Measurements from ENCODE around the gene MYOCD.

Gene MYOCD

GRCh38 chr17:12632785-12633184, 32.9 kb upstream of the MYOCD start:
- POLR2A ChIA-PET, result no interaction called here
- no peaks in the 10 kb centered on the region for H3K9me3 ChIP-seq (ENCODE audit: control insufficient read depth, insufficient read depth, low read depth, low read length)
- no peak overlapping the region for H3K4me3 ChIP-seq (ENCODE audit: low read depth, low read length)
- TF ChIP-seq SETDB1 (IDR thresholded peaks at IDR 0.05; ENCODE audit: insufficient read length, low read length) (no peak), ZNF449 (tag by site-specific recombination; IDR thresholded peaks at IDR 0.05) (no peak)
- H3K4me1 ChIP-seq (ENCODE audit: control insufficient read depth, insufficient read depth, low read length), result peaks cover 4% of the 10 kb centered on the region; the same call in 1 of the 2 replicates
- H3K36me3 ChIP-seq (ENCODE audit: control insufficient read depth in 2 of 2, insufficient read depth in 1 of 2, low read length in 2 of 2), result no peaks in the 10 kb centered on the region
- CTCF ChIA-PET, result interaction anchor here (0.7 kb wide), 1 partner anchor 397 kb away, joined by 3 read pairs; no protein-coding TSS in a partner anchor
- H3K27ac ChIP-seq (ENCODE audit: extremely low read depth, low read depth, low read length), result no peak overlapping the region

GRCh38 chr17:12634789-12635414, 30.8 kb upstream of the MYOCD start:
- no peaks in the 10 kb centered on the region for H3K9me3 ChIP-seq (ENCODE audit: control insufficient read depth, insufficient read depth, low read depth, low read length)
- POLR2A ChIA-PET, result interaction anchor here (0.6 kb wide), 1 partner anchor 126 kb away, joined by 5 read pairs; no protein-coding TSS in a partner anchor
- peaks cover 4% of the 10 kb centered on the region; the same call in 1 of the 2 replicates for H3K4me1 ChIP-seq (ENCODE audit: control insufficient read depth, insufficient read depth, low read length)
- H3K27ac ChIP-seq (ENCODE audit: extremely low read depth, low read depth, low read length), result no peak overlapping the region
- H3K4me3 ChIP-seq (ENCODE audit: low read depth, low read length), result no peak overlapping the region
- H3K36me3 ChIP-seq (ENCODE audit: control insufficient read depth in 2 of 2, insufficient read depth in 1 of 2, low read length in 2 of 2), result no peaks in the 10 kb centered on the region
- CTCF ChIA-PET, result interaction anchor here (1.3 kb wide), 1 partner anchor 292 kb away, joined by 3 read pairs; no protein-coding TSS in a partner anchor
- no peak for TF ChIP-seq GLIS2 (tag by site-specific recombination; IDR thresholded peaks at IDR 0.05)
- no peak for TF ChIP-seq ZNF335 (tag by site-specific recombination; conservative IDR thresholded peaks at IDR 0.05)
- TF ChIP-seq ZNF677 (tag by site-specific recombination; IDR thresholded peaks at IDR 0.05), result no peak
- TF ChIP-seq ZNF629 (tag by site-specific recombination; IDR thresholded peaks at IDR 0.05), result no peak
- no peak for TF ChIP-seq ZNF302 (tag by site-specific recombination; IDR thresholded peaks at IDR 0.05; ENCODE audit: low read depth)
- TF ChIP-seq ZNF704 (tag by site-specific recombination; IDR thresholded peaks at IDR 0.05), result no peak
- no peak for TF ChIP-seq ZNF416 (tag by site-specific recombination; IDR thresholded peaks at IDR 0.05)
- TF ChIP-seq ZNF140 (tag by site-specific recombination; IDR thresholded peaks at IDR 0.05), result no peak
- no peak for TF ChIP-seq ZFP41 (tag by site-specific recombination; IDR thresholded peaks at IDR 0.05; ENCODE audit: borderline replicate concordance)
- TF ChIP-seq ZBTB1 (tag by site-specific recombination; IDR thresholded peaks at IDR 0.05), result no peak
- TF ChIP-seq ZBTB6 (tag by site-specific recombination; IDR thresholded peaks at IDR 0.05), result no peak
- TF ChIP-seq ZNF175 (tag by site-specific recombination; IDR thresholded peaks at IDR 0.05), result no peak
- TF ChIP-seq ZNF148 (tag by site-specific recombination; IDR thresholded peaks at IDR 0.05; ENCODE audit: borderline replicate concordance), result no peak
- no peak for TF ChIP-seq ZNF473 (tag by site-specific recombination; IDR thresholded peaks at IDR 0.05)
- no peak for TF ChIP-seq ZNF580 (tag by site-specific recombination; IDR thresholded peaks at IDR 0.05)
- no peak for TF ChIP-seq ZNF76 (tag by site-specific recombination; IDR thresholded peaks at IDR 0.05; ENCODE audit: borderline replicate concordance, low read depth)
- TF ChIP-seq ZNF600 (tag by site-specific recombination; IDR thresholded peaks at IDR 0.05), result no peak
- TF ChIP-seq ZFP37 (tag by site-specific recombination; IDR thresholded peaks at IDR 0.05), result no peak
- TF ChIP-seq OVOL3 (tag by site-specific recombination; IDR thresholded peaks at IDR 0.05), result no peak
- TF ChIP-seq ZNF830 (tag by site-specific recombination; IDR thresholded peaks at IDR 0.05; ENCODE audit: low read depth), result no peak
